Coronary artery (tissue), 2 donors: Measurements from ENCODE around the gene RNF115.

Experiments used
- DNase-seq: peaks from one replicate; pipeline ENCODE4 v3.0.0-alpha.2; 2017; ENCODE audit warnings: low spot score
- H3K27ac ChIP-seq, 2 donors: fragments of 200-600 bp; sonication (generic); one replicate each; pipeline ENCODE4 v1.5.1; 2016 to 2019
- H3K4me3 ChIP-seq: fragments of 200-600 bp; sonication (generic); 2 replicates; pipeline ENCODE4 v1.5.1; 2016; ENCODE audit warnings: mild to moderate bottlenecking, moderate library complexity
- TF ChIP-seq, protein P1 (sequence below): fragments of 200-600 bp; sonication (generic); IDR thresholded peaks from one replicate; pipeline ENCODE4 v1.5.1; 2019; ENCODE audit warnings: antibody characterized with exemption

The RNF115 gene

GRCh38 chr1:145858238-145858900 lies 34.5 kb upstream of the RNF115 start:
- Histone ChIP-seq H3K27ac (peak overlapping the region; percentile 91 to 98), H3K4me3 (peak overlapping the region; percentile 97)
- TF ChIP-seq, protein P1, sequence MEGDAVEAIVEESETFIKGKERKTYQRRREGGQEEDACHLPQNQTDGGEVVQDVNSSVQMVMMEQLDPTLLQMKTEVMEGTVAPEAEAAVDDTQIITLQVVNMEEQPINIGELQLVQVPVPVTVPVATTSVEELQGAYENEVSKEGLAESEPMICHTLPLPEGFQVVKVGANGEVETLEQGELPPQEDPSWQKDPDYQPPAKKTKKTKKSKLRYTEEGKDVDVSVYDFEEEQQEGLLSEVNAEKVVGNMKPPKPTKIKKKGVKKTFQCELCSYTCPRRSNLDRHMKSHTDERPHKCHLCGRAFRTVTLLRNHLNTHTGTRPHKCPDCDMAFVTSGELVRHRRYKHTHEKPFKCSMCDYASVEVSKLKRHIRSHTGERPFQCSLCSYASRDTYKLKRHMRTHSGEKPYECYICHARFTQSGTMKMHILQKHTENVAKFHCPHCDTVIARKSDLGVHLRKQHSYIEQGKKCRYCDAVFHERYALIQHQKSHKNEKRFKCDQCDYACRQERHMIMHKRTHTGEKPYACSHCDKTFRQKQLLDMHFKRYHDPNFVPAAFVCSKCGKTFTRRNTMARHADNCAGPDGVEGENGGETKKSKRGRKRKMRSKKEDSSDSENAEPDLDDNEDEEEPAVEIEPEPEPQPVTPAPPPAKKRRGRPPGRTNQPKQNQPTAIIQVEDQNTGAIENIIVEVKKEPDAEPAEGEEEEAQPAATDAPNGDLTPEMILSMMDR = no peak
- DNase-seq = peak; percentile 81

GRCh38 chr1:145857170-145857569 lies 33.3 kb upstream of the RNF115 start:
- Histone ChIP-seq H3K27ac (peak overlapping the region; percentile 91 to 98), H3K4me3 (peak overlapping the region; percentile 97)
- TF ChIP-seq, protein P1 = no peak
- DNase-seq = no peak

GRCh38 chr1:145855426-145855948 lies 31.6 kb upstream of the RNF115 start:
- DNase-seq = no peak
- TF ChIP-seq, protein P1 = no peak
- no peak overlapping the region for H3K4me3 ChIP-seq
- H3K27ac ChIP-seq = no peak overlapping the region

DNA sequence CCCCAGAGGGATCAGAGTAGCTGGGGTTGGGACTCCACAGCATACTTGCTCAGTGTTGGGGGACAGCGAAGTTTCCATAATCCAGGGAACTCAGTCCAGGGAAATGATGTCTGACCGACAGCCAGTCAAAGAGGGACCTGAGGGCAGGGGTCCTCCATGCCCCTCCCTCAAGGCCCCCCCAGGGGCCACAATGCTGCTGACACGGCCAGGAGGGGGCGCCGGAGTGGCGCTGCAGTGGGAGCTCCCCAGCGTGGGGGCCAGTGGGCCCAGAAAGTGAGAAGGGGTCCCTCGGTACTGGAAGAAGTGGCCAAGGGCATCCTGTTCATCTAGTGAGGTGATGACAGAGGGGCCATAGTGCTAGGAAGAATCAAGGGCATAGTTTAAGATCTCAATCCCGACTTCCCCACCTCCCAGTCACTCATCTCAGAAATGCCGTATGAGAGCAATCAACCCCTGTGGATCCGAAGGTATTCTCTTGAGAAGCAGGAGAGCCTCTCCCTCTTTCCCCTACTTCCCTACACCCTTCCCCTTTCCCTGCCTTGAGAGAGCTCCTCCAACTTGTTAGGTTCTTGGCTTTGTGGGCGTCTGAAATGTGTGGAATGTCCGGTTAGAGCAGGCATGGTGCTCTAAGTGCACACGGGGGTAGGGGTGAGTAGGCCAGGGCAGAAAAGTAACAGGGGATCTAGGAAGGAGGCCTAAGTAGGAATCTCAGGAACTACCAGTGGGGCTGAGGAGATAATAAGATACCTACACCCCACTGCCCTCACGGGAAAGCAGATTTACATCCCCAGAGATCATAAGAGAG lies 25.7 kb upstream of the RNF115 start:
- H3K4me3 ChIP-seq = no peak overlapping the region
- TF ChIP-seq, protein P1 = no peak
- H3K27ac ChIP-seq = peak overlapping the region in 1 of 2 donors; percentile 78
- DNase-seq = no peak

- H3K4me3 ChIP-seq = no peak overlapping the region
- H3K27ac ChIP-seq = no peak overlapping the region
- TF ChIP-seq, protein P1 = no peak
- no peak for DNase-seq
Measured at GRCh38 chr1:145847827-145848226, 23.9 kb upstream of the RNF115 start.

GRCh38 chr1:145846201-145846612 lies 22.3 kb upstream of the RNF115 start:
- TF ChIP-seq, protein P1 = peak; percentile 62
- H3K4me3 ChIP-seq = peak overlapping the region; percentile 69
- DNase-seq = no peak
- H3K27ac ChIP-seq = peak overlapping the region; percentile 67 to 84
